ENCODE results near the gene PRDM15. TPM values are rescaled to one million over a fixed set of nuclear protein-coding genes. Genes with fewer than 3 reads are reported as not detected.

The PRDM15 gene
- total RNA-seq, 2 donors from 2014 or later, result 12.1 to 14.6 TPM

GRCh38 chr21:41876396-41876795 lies 2.7 kb downstream of the PRDM15 start:
- Mint-ChIP-seq H3K9me3 (no peaks in the 10 kb centered on the region), H3K27me3 (ENCODE audit: low read depth) (no peaks in the 10 kb centered on the region), H3K4me3 (peak overlapping the region in 1 of 2 donors; percentile 19), H3K36me3 (ENCODE audit: insufficient read depth in 2 of 2) (peaks cover 1 to 4% of the 10 kb centered on the region in 2 donors), H3K27ac (no peak overlapping the region), H3K4me1 (ENCODE audit: low read depth) (peaks cover 31% of the 10 kb centered on the region)
- no peak for DNase-seq
- no peak for ATAC-seq (replicated peaks in 1 of 2)

- no peak for ATAC-seq (replicated peaks in 1 of 2)
- no peak overlapping the region for H3K4me3 Mint-ChIP-seq
- no peak for DNase-seq
- H3K27me3 Mint-ChIP-seq (ENCODE audit: low read depth), result no peaks in the 10 kb centered on the region
- H3K36me3 Mint-ChIP-seq (ENCODE audit: insufficient read depth in 2 of 2), result peaks cover 0 to 4% of the 10 kb centered on the region in 2 donors
- H3K4me1 Mint-ChIP-seq (ENCODE audit: low read depth), result peaks cover 25% of the 10 kb centered on the region
- H3K9me3 Mint-ChIP-seq, result no peaks in the 10 kb centered on the region
- H3K27ac Mint-ChIP-seq, result no peak overlapping the region
Measured at GRCh38 chr21:41875086-41875485, 4.1 kb downstream of the PRDM15 start.

- Mint-ChIP-seq H3K4me3 (no peak overlapping the region), H3K4me1 (ENCODE audit: low read depth) (peaks cover 28% of the 10 kb centered on the region), H3K36me3 (ENCODE audit: insufficient read depth in 2 of 2) (peaks cover 0 to 3% of the 10 kb centered on the region in 2 donors), H3K9me3 (no peaks in the 10 kb centered on the region), H3K27ac (no peak overlapping the region), H3K27me3 (ENCODE audit: low read depth) (no peaks in the 10 kb centered on the region)
- no peak for DNase-seq
- no peak for ATAC-seq (replicated peaks in 1 of 2)
Measured at GRCh38 chr21:41874611-41875010, 4.5 kb downstream of the PRDM15 start.

- Mint-ChIP-seq H3K27ac (no peak overlapping the region), H3K4me3 (no peak overlapping the region), H3K36me3 (ENCODE audit: insufficient read depth in 2 of 2) (peaks cover 0 to 3% of the 10 kb centered on the region in 2 donors), H3K9me3 (no peaks in the 10 kb centered on the region), H3K4me1 (ENCODE audit: low read depth) (peaks cover 29% of the 10 kb centered on the region), H3K27me3 (ENCODE audit: low read depth) (no peaks in the 10 kb centered on the region)
- ATAC-seq (replicated peaks in 1 of 2) (no peak), DNase-seq (no peak)
Measured at GRCh38 chr21:41873426-41873825, 5.7 kb downstream of the PRDM15 start.

DNA sequence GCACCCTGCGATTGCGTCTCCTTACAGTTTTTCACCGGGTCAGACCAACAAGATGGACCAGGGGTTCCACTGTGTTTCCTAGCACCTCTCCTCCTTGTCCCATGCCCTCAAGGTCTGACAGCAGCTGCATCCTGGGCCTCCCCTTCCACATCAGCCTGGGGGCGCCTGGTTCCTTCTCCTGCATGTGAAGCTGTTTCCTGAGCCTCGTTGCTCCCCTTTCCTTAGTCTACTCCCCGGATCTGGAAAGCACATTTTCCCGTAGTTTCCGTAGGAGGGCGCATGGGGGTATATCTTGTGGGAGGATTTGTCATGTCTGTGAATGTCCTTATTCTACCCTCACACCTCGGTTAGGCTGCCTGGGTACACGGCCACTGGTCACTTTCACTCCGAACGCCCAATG lies 6.1 kb downstream of the PRDM15 start:
- Mint-ChIP-seq H3K27ac (no peak overlapping the region), H3K4me3 (no peak overlapping the region), H3K27me3 (ENCODE audit: low read depth) (no peaks in the 10 kb centered on the region)

DNA sequence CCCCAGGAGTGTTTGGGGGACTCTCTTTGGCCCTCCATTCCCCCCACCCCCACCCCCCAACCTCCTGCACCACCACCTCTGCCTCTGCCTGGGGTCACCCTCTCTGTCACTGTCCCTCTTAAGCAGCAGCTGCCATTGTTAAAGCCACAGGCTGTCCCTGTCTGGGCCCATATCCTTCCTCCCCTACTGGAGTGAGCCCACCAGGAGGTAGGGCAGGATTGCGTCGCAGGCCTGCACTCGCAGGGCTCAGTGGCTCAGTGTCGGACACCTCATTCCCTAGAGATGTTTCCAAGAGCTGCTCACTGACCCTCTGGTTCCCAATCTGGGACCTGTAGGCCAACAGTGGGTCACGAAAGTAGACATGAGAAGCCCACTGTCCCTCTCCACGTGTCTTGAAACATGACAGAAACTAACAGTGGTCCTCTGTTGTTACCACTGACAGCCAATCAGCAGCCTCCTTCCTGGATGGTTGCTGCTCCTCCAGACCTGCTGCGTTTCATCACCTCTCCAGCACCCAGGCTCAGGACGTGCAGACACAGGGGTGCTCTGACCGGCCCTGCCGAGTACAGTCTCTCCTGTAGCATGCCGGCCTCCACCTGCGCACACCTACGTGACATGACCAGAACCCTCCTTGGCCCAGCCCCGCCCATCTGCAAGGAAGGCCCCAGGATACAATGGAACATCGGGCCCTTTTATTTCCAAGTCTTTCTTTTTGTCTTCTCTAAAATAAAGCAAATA lies 7.7 kb downstream of the PRDM15 start:
- H3K27ac Mint-ChIP-seq, result no peak overlapping the region

More for the DNA sequence above, 6.1 kb downstream of the PRDM15 start:
- Mint-ChIP-seq H3K36me3 (ENCODE audit: insufficient read depth in 2 of 2) (peaks cover 0 to 3% of the 10 kb centered on the region in 2 donors), H3K9me3 (no peaks in the 10 kb centered on the region), H3K4me1 (ENCODE audit: low read depth) (peaks cover 29% of the 10 kb centered on the region)
- ATAC-seq (replicated peaks in 1 of 2) (no peak), DNase-seq (no peak)

DNA sequence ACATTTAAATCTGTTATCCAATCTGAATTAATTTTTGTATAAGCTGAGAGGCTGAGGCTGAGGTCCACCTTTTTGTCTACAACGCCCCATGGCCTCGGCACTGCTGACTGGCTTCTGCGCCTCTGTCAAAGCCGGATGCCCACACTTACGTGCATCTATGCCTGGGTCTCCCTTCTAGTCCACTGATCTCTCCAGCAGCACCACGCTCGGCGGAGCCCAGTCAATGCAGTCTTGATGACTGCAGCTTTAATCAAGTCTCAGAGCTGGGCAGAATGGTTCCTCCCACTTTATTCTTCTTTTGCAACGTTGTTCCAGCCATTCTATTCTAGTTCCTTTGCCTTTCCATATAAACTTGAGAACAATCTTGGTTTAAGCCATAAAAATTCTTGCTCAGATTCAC lies 9.4 kb downstream of the PRDM15 start:
- Mint-ChIP-seq H3K36me3 (ENCODE audit: insufficient read depth in 2 of 2) (peaks cover 0 to 3% of the 10 kb centered on the region in 2 donors), H3K4me3 (no peak overlapping the region), H3K4me1 (ENCODE audit: low read depth) (peaks cover 40% of the 10 kb centered on the region), H3K9me3 (no peaks in the 10 kb centered on the region), H3K27me3 (ENCODE audit: low read depth) (no peaks in the 10 kb centered on the region), H3K27ac (no peak overlapping the region)
- DNase-seq (no peak), ATAC-seq (replicated peaks in 1 of 2) (no peak)

More for the DNA sequence above, 7.7 kb downstream of the PRDM15 start:
- peaks cover 26% of the 10 kb centered on the region for H3K4me1 Mint-ChIP-seq (ENCODE audit: low read depth)
- H3K4me3 Mint-ChIP-seq, result no peak overlapping the region
- peaks cover 0 to 3% of the 10 kb centered on the region in 2 donors for H3K36me3 Mint-ChIP-seq (ENCODE audit: insufficient read depth in 2 of 2)
- no peaks in the 10 kb centered on the region for H3K9me3 Mint-ChIP-seq
- ATAC-seq (replicated peaks in 1 of 2), result no peak
- DNase-seq, result no peak
- no peaks in the 10 kb centered on the region for H3K27me3 Mint-ChIP-seq (ENCODE audit: low read depth)

DNA sequence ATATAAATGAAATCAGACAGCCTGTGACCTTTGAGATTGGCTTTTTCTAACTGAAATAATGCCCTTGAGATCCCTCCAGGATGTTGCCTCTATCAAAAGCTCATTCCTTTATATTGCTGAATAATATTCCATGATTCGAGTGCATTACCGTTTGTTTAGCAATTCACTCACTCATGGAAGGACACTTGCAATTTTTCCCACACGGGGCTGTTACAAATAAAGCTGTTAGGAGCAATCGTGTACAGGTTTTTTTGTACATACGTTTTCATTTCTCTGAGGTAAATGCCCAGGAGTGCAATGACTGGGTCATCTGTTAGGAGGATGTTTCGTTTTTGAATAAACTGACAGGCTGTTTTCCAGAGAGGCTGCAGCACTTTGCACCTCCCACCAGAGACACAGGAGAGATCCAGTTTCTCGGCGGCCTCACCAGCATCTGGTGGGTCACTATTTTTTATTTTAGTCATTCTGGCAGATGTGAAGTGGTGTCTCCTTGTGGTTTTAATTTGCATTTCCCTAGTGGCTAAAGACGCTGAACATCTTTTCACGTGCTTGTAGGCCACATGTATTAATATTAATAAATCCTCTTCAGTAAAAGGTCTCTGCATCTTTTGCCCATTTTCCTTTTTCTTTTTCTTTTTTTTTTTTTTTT lies 11.0 kb downstream of the PRDM15 start:
- no peaks in the 10 kb centered on the region for H3K36me3 Mint-ChIP-seq (ENCODE audit: insufficient read depth in 2 of 2)
- ATAC-seq (replicated peaks in 1 of 2) (no peak), DNase-seq (no peak)
- no peak overlapping the region for H3K27ac Mint-ChIP-seq
- H3K4me1 Mint-ChIP-seq (ENCODE audit: low read depth), result peaks cover 44% of the 10 kb centered on the region
- H3K9me3 Mint-ChIP-seq, result no peaks in the 10 kb centered on the region
- no peak overlapping the region for H3K4me3 Mint-ChIP-seq
- no peaks in the 10 kb centered on the region for H3K27me3 Mint-ChIP-seq (ENCODE audit: low read depth)

GRCh38 chr21:41867313-41867712 lies 11.8 kb downstream of the PRDM15 start:
- Mint-ChIP-seq H3K4me1 (ENCODE audit: low read depth) (peaks cover 46% of the 10 kb centered on the region), H3K4me3 (no peak overlapping the region), H3K27ac (no peak overlapping the region), H3K9me3 (no peaks in the 10 kb centered on the region), H3K36me3 (ENCODE audit: insufficient read depth in 2 of 2) (no peaks in the 10 kb centered on the region), H3K27me3 (ENCODE audit: low read depth) (no peaks in the 10 kb centered on the region)
- DNase-seq (no peak), ATAC-seq (replicated peaks in 1 of 2) (no peak)

DNA sequence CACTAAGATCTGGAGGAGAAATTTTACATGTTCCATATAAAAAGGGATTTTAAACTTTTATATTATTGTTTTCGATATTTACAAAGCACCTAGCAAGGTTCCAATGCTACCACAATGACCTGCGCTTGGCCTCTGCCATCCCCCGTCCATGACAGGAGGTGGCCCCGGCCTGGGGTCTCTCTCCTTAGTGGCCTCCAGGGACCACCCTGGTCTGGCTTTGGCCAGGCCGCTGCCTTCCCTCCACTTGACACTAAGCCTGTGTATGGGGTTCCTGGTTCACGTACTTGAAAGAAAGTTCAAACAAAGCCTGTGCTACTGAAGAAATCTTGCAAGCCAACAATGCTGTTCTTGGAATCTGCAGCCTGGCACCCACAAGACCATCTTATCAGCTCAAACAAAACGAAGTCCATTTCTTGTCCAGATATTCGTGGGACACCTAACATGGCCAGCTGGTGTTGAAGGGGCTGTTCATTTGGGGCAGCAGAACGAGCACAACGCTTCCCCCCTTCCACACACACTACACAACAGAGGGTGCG lies 12.8 kb downstream of the PRDM15 start:
- peaks cover 46% of the 10 kb centered on the region for H3K4me1 Mint-ChIP-seq (ENCODE audit: low read depth)
- peak overlapping the region in 1 of 2 donors; percentile 38 for H3K4me3 Mint-ChIP-seq
- DNase-seq (no peak), ATAC-seq (replicated peaks in 1 of 2) (no peak)
- no peak overlapping the region for H3K27ac Mint-ChIP-seq
- no peaks in the 10 kb centered on the region for H3K27me3 Mint-ChIP-seq (ENCODE audit: low read depth)
- no peaks in the 10 kb centered on the region for H3K36me3 Mint-ChIP-seq (ENCODE audit: insufficient read depth in 2 of 2)
- no peaks in the 10 kb centered on the region for H3K9me3 Mint-ChIP-seq

GRCh38 chr21:41865002-41865777 lies 14.0 kb downstream of the PRDM15 start:
- peak overlapping the region; percentile 2 for H3K27ac Mint-ChIP-seq
- H3K27me3 Mint-ChIP-seq (ENCODE audit: low read depth), result no peaks in the 10 kb centered on the region
- peaks cover 46% of the 10 kb centered on the region for H3K4me1 Mint-ChIP-seq (ENCODE audit: low read depth)
- DNase-seq, result peak in 1 of 2 donors; percentile 23
- ATAC-seq (replicated peaks in 1 of 2), result peak; percentile 66 to 83
- H3K36me3 Mint-ChIP-seq (ENCODE audit: insufficient read depth in 2 of 2), result no peaks in the 10 kb centered on the region
- peak overlapping the region in 1 of 2 donors; percentile 9 for H3K4me3 Mint-ChIP-seq
- H3K9me3 Mint-ChIP-seq, result no peaks in the 10 kb centered on the region

DNA sequence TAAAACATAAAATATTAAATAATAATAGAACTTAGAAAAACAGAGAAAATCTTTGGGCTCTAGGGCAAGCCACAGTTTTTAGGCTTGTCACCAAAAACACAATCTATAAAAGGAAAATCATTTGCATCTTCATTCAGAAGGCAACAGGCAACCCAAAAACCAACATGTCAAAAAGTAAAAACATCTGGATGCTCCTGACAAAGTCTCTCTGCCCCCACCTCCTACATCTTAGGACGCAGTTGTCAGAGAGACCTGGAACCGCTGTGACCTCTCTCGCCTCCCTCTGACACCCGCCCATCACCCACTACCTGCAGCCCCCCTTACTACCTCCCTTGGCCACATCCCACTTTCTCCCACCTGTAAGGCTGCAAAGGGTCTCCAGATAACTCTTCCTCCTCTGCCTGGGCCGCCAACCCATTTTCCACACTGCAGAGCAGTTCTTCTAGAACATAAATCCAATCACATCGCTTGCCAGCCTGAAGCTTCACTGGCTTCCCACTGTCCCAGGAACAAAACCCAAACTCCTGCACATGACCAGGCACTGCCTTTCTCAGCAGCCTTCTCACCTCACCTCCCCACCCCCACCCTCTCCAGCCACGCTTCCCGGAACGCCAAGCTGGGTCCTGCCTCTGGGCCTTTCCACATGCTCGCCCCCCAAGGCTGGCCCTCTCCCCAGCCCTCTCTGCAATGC lies 14.7 kb downstream of the PRDM15 start:
- no peak overlapping the region for H3K27ac Mint-ChIP-seq
- H3K9me3 Mint-ChIP-seq, result no peaks in the 10 kb centered on the region
- no peak overlapping the region for H3K4me3 Mint-ChIP-seq
- no peaks in the 10 kb centered on the region for H3K27me3 Mint-ChIP-seq (ENCODE audit: low read depth)
- ATAC-seq (replicated peaks in 1 of 2) (no peak), DNase-seq (no peak)
- H3K4me1 Mint-ChIP-seq (ENCODE audit: low read depth), result peaks cover 42% of the 10 kb centered on the region
- no peaks in the 10 kb centered on the region for H3K36me3 Mint-ChIP-seq (ENCODE audit: insufficient read depth in 2 of 2)
